NCI-H748 treated with DMSO at 0.1 percent for 48 hours (cell line): ENCODE measurements around the gene PRDX1.
"Not testable (repeated sequence)": the region's sequence is repeated elsewhere in the genome, so short reads cannot be mapped to it uniquely, and the experiment has no call there.

Experiments used
- DNase-seq: peaks from one replicate; lab custom pipeline; 2025; lab: John Stamatoyannopoulos, UW

The PRDX1 gene

GRCh38 chr1:45503462-45504360 lies 18.0 kb downstream of the PRDX1 start:
- DNase-seq: no peak

DNA sequence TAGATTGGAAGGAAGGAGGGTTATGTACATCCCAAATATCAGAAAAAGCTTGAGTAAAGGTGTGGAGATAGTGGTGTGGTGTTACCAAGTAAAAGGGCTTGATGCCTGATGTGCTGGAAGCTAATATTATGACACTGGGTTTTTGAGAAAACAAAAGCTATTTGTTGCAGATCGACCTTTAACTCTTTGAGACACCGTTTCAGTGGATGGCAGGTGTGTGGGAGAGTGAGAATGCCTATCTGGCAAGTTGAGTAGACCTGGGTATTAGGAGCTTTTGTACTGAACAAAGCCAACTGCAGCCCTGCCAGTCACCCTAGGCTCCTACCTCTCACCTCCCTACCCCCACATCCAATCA lies 20.2 kb downstream of the PRDX1 start:
- no peak for DNase-seq

DNA sequence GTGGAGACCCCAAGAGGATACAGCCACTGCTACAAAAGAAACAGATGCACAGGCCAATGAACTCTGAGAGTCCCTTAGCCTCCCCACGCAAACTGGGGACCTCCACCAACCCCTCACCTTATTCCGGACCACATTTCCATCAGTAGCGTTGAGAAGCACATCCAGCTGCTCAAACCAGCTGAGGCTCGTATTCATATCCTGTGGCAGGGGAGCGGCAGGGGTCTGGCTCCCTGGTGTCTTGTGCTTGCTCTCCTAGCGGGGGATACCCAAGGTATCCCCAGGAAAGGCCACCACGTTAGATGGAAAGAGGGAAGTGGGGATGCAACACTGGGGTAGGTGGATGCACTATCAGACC lies 22.3 kb downstream of the PRDX1 start:
- DNase-seq: no peak

- no peak for DNase-seq
Observed at GRCh38 chr1:45498279-45498678, 23.4 kb downstream of the PRDX1 start.

- peak; percentile 36 for DNase-seq
Observed at GRCh38 chr1:45493116-45493697, 28.5 kb downstream of the PRDX1 start.

GRCh38 chr1:45492691-45493090 lies 29.0 kb downstream of the PRDX1 start:
- DNase-seq: no peak

GRCh38 chr1:45491487-45492260 lies 30.0 kb downstream of the PRDX1 start:
- DNase-seq: no peak

DNA sequence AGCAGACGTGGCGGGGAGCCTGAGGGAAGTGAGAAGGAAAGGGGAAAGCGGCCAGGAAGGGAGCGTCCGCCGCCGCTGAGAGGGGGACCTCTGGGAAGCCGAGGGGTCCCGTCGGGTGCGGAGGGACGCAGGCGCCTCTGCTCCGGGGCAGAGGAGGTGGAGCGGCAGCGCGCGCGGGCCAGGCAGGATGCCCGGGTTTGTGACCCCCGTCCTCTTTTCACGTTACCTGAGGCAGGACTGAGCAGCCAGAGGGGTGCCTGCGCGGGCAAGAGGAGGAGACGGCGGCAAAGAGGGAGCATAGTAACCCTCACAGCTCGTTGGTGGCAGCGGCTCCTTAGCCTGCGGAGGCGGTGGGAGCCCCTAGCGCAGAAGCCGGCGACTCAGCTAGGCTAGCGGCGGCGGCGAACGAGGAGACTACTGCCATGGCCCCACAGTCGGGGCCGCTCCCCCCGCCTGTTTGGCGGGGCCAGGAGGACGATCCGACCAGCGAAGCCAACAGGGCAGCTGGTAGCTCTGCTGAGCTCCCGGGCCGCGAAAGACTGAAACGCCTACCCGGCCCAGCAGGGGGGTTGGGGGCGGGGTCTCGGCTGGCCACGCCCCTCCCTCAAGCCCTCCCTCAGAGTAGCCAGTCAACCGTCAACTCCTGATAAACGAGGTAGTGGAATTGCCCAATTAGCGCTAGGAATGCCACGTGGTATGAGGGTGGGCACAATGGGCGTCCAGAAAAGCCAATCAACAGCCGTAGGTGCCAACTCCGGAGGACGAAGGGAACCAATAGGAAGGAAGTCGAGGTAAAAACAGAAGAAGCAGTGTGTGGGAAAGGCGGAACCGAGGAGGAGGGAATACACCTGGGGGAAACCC lies 30.8 kb downstream of the PRDX1 start, which contains the start of gene TESK2:
TESK2 (minus strand) TSS at position 538 of the 861 bp plus-strand sequence. CDS start 33,378 bp downstream, outside the sequence.
- peak; percentile 100 for DNase-seq

- DNase-seq: no peak
Observed at GRCh38 chr1:45490121-45490625, 31.5 kb downstream of the PRDX1 start.

DNA sequence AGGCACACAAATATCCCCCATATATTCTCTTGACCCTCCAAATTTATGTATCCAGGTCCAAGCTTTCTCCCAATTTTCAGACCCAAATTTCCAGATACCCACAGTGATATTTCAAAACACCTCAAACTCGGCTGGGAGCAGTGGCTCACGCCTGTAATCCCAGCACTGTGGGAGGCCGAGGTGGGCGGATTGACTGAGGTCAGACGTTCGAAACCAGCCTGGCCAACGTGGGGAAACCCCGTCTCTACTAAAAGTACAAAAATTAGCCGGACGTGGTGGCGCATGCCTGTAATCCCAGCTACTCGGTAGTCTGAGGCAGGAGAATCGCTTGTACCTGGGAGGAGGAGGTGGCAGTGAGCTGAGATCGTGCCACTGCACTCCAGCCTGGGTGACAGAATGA lies 32.3 kb downstream of the PRDX1 start:
- not testable (repeated sequence) for DNase-seq

DNA sequence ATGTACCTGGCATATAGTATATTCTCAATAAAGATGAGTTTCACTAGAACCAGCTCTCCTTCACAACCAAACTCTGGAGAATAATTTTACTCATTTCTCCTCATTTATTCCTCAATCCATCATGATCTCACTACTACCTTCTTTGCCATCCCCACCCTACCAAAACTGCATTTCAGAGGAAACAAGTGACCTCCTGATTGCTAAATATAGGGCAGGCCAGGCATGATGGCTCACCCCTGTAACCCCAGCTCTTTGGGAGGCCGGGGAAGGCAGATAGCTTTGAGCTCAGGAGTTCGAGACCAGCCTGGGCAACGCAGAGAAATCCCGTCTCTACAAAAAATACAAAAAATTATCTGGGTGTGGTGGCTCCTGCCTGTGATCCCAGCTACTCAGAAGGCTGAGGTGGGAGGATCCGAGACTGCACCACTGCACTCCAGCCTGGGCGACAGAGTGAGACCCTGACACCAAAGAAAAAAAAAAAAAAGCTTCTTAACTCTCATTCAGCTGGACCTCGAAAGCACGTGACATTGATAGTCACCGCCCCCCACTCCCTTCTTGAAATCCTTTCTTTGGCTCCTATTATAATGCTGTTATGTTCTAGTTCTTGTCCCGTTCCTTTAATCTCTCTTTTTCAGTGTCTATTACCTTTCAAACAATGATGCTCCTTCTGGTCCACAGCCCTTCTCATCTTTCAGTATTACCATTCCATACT lies 32.9 kb downstream of the PRDX1 start:
- DNase-seq: no peak

GRCh38 chr1:45485949-45486348 lies 35.7 kb downstream of the PRDX1 start:
- no peak for DNase-seq

GRCh38 chr1:45479039-45479748 lies 42.5 kb downstream of the PRDX1 start:
- no peak for DNase-seq

GRCh38 chr1:45478121-45478814 lies 43.4 kb downstream of the PRDX1 start:
- DNase-seq: no peak

DNA sequence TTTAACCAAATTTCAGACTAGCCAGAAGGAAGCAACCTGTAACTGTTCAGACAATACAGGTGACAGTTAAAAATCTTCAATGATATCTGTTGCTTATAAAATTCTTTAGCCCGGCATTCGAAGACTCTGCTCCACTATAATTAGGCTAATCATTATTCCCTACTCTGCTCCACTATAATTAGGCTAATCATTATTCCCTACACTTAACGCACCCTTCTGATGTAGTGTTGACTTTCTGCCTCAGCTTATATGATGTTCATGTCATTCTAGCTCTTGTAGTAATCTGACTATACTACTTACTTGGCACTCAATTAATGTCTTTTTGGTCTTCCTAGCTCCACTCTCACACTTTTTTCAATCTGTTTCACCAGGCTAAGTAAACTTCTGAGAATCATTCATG lies 44.0 kb downstream of the PRDX1 start:
- no peak for DNase-seq

DNA sequence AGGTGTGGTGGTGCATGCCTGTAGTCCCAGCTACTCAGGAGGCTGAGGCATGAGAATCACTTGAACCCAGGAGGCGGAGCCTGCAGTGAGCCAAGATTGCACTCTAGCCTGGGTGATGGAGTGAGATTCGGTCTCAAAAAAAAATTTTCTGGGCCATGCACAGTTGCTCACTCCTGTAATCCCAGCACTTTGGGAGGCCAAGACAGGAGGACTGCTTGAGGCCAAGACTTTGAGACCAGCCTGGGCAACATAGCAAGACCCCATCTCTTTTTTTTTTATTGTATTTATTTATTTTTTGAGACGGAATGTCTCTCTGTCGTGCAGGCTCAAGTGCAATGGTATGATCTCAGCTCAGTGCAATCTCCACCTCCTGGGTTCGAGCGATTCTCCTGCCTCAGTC lies 47.5 kb downstream of the PRDX1 start:
- not testable (repeated sequence) for DNase-seq

DNA sequence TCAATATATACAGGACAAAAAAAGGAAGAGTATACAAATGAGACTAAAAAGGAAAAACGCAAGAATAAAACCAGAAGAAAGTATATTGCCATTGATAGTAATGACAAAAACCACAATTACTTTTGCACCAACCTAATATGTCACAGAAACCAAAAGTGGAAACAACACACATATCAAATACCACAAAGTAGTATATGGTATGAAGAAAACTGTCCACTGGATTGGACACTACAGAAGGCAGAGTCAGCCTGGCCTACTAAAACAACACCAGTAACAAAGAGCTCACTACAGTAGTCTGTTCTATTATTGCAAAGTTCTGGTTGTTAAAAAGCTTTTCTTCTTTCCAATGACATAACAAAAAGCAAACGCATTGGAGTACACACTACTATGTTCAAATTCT lies 48.4 kb downstream of the PRDX1 start:
- DNase-seq: no peak

GRCh38 chr1:45470306-45470798 lies 51.3 kb downstream of the PRDX1 start:
- DNase-seq: no peak

DNA sequence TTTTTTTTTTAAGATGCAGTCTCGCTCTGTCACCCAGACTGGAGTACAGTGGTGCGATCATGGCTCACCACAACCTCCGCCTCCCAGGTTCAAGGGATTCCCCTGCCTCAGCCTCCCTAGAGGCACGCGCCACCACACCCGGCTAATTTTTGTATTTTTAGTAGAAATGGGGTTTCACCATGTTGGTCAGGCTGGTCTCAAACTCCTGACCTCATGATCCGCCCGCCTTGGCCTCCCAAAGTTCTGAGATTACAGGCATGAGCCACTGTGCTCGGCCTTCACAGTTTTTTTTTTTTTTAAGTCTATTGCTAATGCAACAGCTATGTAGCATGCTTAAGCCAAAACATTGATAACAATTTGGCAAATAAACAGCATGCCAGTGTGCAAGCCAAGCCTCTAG lies 54.3 kb downstream of the PRDX1 start:
- DNase-seq: not testable (repeated sequence)

GRCh38 chr1:45465277-45465676 lies 56.4 kb downstream of the PRDX1 start:
- no peak for DNase-seq
